Measurements from ENCODE around the gene NKD1.
"Not testable (repeated sequence)": the region's sequence is repeated elsewhere in the genome, so short reads cannot be mapped to it uniquely, and the experiment has no call there.

NKD1 gene

DNA sequence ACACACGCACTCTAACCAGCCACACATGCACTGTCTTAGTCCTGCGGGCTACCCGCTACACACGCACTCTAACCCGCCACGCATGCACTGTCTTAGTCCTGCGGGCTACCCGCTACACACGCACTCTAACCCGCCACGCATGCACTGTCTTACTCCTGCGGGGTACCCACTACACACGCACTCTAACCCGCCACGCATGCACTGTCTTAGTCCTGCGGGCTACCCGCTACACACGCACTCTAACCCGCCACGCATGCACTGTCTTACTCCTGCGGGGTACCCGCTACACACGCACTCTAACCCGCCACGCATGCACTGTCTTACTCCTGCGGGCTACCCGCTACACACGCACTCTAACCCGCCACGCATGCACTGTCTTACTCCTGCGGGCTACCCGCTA is 31.2 kb downstream of the NKD1 start:
- not testable (repeated sequence) for DNase-seq (ENCODE audit: low spot score)

DNA sequence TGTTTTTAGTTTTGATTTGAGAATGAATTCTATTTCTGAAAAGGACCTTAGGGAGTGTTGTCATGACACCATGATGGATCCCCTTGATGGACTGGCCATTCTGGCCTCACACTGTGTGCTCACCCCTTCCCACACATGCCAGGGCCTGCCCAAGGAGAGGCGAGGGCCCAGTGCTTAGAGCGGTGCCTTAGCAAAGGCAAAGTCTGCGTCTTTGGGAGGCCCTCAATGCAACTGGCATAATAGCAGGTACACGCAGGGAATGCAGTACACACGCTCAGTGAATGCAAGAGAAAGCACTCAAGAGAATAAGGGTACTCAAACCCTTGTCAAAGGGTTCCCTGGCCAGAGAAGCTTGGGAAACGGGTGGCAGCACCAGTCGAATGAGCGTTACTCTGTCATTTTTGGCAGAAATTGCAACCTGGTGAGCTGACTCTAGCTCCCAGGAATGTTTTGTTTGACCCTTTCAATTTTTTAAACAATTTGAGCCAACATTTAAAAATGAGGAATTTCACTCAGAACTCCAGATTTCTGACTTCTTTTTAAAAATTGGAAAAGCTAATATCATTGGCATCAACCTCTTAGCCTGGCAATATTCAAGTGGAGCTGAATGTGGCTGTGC is 32.1 kb downstream of the NKD1 start:
- DNase-seq (ENCODE audit: low spot score), result no peak

DNA sequence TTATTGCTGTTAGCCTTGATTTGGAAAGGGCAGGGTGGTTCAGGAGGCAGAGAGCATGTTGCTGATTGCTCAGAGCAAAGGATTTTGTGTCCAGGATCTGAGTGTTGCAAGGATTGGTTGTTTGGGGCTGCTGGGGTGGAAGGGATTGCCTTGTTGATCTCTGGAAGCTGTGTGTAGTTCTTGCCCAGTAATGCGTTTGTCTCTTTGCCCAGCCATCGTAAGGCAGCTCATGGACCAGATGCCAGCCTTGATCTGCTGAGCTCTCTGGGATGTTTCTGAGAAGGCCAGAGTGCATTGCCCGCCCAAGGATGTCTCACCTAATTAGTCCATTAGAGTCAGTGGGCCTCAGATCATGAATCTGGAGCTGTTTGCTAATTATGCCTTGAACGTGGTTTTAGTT is 33.6 kb downstream of the NKD1 start:
- DNase-seq (ENCODE audit: low spot score), result no peak

DNA sequence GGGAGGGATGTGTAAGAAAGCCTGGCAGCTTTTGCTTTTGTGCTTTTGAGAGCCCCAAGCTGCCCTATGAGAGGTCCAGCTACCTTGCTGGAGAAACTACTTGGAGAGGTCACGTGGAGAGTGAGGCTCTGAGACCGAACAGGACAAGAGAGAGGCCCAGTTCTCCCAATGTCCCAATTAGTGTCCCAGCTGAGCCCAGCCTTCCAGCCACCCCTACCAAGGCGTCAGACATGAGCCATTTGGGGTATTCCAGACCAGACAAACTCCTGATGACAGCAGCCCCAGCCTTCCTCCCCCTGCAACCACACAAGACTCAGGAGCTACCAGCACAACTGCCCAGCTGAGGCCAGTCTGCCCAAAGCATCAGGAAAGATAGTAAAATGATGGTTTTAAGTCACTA is 35.0 kb downstream of the NKD1 start:
- no peak for DNase-seq (ENCODE audit: low spot score)

DNA sequence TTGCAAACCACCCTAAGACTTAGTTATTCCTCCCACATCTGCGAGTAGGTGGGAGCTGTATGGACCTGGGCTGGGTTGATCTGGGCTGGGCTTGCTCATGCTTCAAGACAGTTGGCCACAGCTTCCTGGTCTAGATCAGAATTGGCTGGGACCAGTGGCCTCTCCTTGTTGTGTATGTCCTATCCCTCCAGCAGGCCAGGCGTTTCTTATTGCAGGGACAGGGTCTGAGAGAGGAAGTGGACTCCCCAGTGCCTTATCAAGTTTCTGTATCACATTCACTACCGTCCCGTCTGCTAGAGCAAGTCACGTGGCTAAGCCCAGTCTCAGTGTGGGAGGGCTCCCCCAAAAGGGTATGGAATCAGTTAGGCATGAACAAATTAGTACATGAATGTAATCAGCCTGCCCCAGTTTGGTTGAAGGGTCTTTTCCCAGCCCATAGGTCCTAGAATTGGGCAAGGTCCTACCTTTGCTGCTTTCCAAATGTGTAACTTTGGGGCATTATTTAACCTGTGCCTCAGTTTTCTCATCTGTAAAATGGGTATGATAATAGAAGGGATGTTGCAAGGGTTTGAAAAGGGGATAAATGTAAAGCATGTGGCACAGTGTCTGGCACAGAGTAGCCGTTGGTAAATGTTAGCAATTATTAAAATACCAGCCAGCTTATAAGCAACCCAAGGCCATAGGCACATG is 36.0 kb downstream of the NKD1 start:
- no peak for DNase-seq (ENCODE audit: low spot score)

DNA sequence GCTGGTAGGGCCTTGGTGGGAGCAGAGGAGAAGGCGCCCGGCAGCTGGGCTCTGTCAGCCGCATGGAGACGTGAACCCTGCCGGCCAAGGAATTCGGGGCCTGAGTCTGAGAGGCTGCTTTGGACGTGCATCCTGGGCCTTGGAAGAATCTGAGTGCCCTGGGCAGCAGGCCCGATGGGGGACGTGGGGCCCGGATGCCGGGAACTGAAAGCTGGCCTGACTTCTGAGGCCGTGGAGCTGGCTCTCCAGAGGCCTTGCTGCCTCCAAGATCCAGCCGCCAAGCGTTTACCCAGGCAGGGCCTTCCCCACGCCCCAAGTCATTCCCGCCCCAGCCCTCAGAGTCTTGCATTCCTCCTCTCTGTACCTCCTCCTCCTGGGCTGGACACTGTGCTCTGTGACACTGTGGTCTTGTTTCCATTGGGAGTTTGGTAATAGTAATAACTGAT is 37.2 kb downstream of the NKD1 start:
- DNase-seq (ENCODE audit: low spot score), result no peak

DNA sequence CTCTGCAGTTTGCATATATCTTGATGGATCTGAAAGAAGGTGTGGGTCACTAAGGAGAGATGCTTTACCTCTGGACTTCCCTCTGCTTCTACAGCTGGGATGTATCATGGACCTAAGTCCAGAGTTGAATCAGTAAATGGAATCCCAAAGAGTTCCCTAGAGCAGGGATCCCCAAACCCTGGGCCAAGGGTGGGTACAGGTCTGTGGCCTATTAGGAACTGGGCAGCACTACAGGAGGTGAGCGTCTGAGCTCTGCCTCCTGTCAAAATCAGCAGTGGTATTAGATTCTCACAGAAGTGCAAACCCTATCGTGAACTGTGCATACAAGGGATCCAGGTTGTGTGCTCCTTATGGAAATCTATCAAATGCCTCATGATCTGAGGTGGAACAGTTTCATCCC is 39.3 kb downstream of the NKD1 start:
- DNase-seq (ENCODE audit: low spot score), result no peak

DNA sequence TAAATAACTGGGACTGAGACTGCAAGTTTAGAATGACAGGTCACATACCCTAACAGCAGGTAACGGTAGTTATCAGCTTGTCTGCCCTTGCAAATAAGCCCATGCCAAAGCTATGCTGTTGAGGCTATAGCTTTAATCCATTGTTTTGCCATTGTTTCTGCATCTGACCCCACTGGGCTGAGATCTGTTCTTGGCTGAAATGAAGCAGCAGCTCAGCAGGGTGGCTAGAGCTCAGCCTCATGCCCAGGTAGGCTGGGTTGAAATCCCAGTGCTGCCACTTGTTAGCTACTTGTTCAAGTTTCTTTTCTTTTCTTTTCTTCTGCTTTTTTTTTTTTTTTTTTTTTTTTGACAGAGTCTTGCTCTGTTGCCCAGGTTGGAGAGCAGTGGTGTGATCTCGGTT is 40.1 kb downstream of the NKD1 start:
- DNase-seq (ENCODE audit: low spot score), result no peak

DNA sequence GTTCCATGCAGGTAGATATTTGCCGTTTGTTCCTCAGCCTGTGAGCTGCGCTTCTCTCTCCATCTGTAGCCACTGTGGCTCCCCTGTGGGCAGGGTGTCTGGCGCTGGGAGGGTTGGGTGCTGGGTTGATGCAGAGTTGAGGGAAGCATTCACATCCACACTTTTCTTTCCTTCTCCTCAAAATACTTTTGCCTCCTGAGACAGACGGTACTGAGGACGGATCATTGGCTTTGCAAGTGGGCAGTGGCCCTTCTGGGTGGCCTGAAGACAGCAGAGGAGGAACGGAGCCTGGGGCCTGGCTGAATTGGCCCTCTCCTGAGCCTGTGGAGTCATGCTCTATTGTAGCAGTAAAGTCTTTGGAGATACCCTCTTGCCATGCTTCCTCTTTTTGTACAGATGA is 43.0 kb downstream of the NKD1 start:
- no peak for DNase-seq (ENCODE audit: low spot score)

DNA sequence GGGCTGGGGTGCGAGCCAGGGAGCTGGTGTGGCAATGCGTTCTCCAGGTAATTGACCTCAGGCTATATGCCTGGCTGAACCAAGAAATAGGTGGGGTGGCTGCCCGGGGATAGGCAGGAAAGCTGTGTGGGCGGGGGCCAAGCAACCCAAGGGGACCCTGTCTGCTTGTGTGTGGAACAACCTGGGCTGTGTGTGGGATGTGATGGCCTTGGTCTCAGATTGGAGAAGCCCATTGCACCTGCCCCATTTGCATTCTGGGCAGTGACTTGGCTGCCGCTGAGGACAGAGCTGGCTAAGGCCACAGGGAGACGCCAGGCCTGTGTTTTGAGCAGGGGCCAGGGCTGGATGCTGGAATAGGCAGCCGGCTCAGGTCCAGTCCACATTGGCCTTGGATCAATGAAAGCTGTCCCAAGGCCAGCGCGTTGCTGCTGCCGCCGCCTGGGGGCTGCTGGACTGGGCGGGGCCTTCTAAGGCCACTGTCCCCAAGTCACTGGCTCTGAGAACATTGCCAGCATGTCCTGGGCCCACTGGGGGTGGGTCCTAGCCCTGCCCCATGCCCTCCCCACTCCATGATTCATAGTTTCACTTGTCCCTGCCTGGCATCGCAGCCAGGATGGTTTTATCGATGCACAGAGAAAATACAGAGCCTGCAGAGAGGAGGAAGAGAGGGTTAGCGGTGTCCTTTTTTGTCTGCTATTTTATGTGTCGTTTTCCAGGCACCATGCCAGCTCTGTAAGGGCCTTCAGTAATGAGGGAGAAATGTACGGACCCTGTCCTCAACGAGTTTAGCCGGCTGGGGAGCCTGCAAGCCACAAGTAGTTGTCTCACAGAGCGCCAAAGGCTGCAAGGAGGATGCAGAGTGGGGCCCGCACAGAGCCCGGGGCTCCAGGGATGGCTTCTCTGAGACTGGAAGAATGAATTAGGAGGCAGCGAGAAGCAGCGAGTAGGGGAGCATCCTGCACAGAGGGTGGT is 43.9 kb downstream of the NKD1 start:
- DNase-seq (ENCODE audit: low spot score), result no peak

DNA sequence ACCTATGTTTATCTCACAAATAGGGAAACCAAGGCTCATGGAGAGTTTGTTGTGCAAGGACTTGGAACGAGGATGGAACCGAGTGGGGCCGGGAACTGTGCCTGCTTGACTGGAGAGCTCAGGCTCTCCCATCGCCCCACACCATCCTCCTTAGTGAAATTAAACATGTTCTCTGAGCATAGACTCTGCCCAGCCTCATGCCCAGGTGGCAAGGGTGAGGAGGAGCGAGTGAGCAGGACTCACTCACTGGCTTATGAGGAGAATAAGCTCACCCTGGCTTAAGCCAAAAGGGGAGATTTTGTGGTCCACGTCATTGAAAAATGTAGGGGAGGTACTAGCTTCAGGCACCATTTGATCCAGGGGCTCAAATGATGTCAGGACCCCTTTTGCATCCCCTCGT is 44.8 kb downstream of the NKD1 start:
- DNase-seq (ENCODE audit: low spot score), result no peak

DNA sequence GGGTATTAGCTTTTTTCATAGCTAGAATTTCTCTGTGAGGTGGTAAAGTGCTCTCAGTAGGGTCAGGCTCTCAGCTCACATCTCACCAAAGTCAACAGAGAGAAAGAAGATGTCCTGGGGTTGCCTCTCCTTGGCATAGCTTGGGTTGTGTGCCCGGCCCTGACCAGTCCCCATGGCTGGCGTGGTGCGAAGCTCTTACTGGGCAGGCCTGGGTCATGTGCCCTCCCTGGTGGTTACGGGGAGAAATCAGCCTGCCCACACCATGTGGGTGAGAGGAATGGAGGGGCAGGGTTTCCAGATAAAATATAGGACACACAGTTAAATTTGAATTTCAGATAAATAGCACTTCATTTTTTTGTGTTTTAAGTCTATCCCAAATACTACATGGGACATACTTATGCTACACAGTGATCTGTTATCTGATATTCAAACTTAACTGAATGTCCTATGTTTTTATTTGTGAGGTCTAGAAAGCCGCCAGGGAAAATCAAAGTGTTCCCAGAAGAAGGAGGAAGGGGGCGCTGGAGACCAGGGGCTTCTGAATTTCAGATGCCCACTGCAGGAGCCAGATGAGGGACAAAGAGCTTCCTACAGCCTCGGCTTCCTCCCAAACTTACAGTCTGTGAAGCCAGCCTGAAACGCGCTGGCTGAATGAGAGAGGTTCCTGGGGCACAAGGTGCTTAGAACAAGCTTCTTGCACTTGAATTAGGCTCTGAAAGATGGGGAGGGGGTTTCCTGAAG is 45.4 kb downstream of the NKD1 start:
- DNase-seq (ENCODE audit: low spot score), result no peak

DNA sequence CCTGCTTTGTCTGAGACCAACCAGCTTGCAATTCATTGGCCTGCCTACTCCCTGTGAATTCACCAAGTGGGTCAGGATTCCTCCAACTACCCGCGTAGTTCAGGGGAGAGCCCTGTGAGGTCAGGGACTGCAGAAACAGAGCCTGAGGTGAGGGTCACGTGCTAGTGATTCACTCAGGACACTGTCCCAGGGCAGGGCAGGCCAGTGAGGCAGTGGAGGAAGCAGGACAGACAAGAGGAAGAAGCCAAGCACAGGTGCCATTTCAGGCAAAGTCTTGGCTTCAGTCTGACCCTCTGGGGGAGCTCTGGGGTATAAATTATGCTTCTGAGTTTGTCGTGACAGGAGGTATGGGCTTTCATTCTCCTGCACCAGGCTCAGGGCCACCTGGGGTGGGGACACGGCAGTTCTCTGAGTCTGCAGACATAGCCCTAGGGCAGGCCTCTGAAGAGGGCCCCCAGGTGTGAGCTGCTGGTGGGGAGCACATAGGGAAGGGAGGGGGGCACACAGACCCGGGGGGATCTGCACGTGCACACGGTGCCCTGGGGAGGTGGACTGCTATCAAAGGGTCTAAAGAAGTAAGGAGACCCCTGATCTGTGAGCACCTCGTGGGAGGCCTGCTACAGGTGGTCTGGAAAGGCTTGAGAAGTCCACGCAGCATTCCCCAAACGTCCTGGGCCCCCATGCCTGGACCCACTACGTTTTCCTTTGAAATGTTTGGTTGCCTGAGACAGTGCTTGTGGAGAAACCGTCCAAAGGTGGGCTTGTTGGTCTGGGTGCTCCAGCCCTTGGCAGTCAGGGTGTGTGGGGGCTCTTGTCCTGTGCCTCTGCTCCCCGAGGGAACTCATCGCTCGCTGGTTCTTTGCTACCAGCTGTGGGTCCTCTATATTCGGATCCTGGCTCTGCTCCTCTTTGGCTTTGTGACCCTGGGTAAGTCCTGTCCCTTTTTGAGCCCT is 46.4 kb downstream of the NKD1 start:
- DNase-seq (ENCODE audit: low spot score), result no peak

DNA sequence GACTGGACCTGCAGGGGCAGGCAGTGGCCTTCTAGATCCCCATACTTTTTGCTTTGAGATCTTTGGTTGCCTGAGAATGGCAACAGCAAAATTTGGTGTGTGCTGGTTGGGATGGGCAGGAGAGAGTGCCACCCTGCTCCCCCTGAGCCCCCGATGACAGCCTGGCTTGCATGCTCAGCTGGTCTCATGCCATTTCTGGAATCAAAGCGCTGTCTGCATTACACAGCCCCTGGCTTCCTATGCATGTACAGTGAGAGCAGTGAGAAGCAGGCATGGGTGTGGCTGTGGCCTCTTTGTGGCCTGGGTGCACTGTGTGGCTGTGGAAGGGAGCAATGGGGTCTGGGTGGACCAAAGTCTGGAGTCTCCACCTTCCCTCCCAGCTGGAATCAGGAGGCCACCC is 47.7 kb downstream of the NKD1 start:
- no peak for DNase-seq (ENCODE audit: low spot score)

DNA sequence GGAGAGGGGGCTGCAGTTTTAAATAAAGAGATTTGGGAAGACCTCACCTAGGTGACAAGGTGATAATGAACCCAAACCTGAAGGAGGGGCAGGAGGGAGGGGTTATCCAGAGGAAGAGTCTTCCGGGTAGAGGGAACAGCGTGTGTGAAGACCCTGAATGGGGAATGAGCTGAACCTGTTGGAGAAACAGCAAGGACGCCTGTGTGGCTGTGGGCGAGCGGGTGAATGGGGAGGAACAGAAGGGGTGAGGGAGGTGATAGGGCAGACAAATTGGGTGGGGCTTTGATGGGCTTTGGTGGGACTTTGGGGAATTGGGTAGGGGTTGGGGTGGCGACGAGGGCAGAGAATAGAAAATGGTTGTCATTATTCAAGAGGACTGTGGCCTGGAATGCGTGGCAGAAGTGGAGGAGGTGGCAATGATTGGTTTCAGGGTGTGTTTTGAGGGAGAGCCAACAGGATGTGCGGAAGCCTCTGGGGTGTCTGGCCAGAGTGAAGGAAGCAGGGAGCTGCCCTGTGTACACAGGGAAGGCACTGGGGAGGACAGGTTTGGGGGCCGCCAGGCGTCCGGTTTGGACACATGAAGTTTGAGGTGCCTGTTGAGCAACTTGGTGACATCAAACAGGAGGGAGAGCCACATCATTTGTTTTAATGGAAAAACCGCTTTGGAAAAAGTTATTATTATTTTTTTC is 48.7 kb downstream of the NKD1 start:
- DNase-seq (ENCODE audit: low spot score), result no peak

DNA sequence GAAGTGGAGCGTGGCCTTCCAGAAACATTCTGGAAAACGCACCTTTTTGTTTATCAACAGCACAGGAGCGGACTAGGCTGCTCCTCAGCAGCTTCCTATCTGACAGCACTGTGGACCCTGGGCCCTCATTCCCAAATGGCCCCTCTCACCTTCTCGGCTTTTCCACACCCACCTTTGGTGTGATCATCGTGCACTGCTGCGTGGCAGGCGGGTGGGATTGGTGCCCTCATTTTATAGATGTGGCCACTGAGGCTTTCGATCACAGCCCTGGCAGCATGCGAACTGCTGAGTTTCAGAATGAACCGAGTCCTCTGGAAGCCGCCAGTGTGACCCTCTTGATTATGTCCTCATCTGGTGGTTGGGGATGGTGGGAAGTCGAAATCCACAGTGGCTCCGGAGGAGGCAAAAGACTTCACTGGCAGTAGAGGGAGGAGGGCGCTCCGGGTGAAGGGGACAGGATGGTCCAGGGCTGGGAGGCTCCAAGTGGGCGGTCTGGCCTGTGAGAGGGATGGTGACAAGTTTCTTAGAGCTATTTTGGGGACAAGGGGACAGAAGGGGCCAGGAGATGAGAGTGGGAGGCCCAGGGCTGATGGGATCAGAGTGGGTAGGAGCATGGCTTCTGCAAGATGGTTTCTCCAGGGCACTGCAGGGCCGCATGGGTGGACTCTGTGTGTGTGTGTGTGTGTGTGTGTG is 49.5 kb downstream of the NKD1 start:
- no peak for DNase-seq (ENCODE audit: low spot score)

DNA sequence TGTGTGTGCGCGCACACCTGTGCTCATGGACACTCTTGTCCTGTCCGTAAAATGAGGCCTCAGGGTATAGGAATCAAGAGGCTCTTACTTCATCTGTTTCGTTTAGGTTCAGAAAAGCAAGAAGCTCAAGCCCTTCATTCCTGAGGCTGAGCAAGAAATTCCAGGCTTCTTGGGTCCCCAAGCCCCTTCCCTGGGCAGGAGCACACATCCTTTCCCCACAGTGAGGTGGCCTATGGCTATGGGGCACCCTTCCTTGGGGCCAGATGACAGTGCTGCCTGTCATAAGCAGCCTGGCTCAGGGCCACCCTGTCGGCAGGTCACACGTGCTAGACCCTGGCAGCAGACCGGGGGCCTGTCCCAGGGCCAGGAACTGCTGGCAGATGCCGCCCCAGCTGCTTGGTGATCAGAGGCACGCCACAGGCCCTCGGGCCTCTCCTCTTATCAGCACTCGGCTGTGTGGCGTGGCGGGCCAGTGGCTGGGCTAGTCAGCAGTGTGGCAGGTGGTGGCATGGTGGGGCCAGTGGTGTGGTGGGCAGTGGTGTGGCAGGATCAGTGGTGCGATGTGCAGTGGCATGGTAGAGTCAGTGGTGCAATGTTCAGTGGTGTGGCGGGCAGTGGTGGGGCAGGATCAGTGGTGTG is 50.2 kb downstream of the NKD1 start:
- DNase-seq (ENCODE audit: low spot score), result no peak

DNA sequence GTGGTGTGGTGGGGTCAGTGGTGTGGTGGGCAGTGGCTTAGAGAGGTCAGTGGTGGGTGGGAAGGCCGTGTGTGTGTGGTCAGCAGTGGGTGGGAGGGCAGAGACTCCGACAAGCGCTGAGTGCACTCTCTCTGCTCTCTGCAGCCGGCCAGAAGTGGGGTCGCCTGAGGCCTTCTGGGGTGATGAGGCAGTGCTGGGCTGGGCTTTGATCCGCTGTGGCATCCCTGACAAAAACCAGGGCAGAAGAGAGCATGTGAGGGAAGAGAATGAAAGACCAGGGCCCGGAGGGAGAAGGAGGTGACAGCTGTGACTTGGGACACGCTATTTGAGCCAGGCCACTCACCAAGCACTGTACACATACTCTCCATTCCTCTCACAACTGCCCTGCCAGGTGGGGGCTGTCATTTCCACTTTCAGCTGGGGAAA is 50.8 kb downstream of the NKD1 start:
- DNase-seq (ENCODE audit: low spot score), result no peak

DNA sequence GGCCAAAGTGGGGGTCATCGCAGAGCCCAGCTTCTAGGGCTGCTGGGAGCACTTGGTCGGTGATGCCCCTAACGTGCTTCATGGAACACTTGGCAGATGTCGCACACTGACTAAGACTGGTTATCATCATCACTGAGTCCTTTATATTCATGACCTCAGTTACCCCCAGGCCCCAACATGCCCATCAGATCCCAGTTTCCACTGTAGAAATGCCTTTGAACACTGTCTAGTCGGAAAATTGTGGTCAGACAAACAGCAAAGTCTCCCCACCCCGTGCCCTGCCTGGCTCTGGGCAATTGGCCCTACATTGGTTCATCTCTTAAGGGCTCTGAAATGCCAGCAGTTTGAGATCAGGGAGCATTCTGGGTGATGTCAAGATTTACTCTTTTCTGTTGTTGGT is 51.3 kb downstream of the NKD1 start:
- no peak for DNase-seq (ENCODE audit: low spot score)

Data from hematopoietic multipotent progenitor cell treated with erythropoietin and hydrocortisone succinate and interleukin-3 and kit ligand, for 15 days (in vitro differentiated cells).